ENCODE data around the gene FBXO27. TPM values are rescaled to one million over a fixed set of nuclear protein-coding genes. Genes with fewer than 3 reads are reported as not detected.

Gene FBXO27
- total and polyA plus RNA-seq, 2 of the 8 experiments (the other 6 are each of a cell fraction or from before 2014, with no cell fraction given), result 10.9 to 25.5 TPM

DNA sequence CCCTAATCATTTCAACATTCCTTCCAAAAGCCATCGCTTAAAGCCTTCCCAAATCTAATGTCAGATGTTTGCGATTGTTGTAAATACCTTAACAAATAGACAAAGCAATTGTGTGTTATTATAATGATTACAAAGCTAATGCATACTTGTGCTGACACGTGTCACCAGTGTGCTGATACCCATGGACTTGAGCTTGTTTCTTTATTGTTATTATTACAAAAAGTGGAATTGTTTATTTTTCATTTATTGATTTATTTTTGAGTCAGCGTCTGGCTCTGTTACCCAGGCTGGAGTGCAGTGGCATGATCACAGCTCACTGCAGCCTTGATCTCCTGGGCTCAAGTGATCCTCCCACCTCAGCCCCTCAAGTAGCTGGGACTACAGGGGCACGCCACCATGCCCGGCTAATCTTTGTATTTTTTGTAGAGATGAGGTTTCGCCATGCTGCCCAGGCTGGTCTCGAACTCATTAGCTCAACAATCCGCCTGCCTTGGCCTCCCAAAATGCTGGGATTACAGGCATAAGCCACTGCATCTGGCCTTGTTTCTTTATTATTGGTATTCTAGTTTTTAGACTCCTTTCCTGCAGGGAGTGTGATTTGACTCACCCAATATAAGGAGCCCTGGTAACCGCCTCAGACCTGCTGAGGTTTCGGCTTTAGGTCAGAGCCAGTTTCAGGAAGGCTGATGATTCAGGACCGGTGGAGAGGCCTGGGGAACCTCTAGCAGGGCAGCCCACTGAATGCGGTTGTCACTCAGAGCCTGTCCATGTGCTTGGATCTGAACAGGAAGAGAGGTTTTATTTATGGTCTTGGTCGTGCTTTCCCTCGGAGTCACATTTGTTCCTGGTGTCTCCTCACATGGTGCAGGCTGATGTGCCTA is 54.7 kb downstream of the FBXO27 start (continued):
- TF ChIP-seq NANOG (IDR thresholded peaks at IDR 0.05; ENCODE audit: insufficient read depth, low read depth, low read length, poor library complexity, severe bottlenecking) (no peak), GTF2F1 (IDR thresholded peaks at IDR 0.05; ENCODE audit: borderline replicate concordance, low read depth, low read length) (no peak), SIX5 (IDR thresholded peaks at IDR 0.05; ENCODE audit: low read depth, low read length) (no peak), TAF7 (optimal IDR thresholded peaks at IDR 0.05; ENCODE audit: borderline replicate concordance, low read depth, low read length) (no peak)

All from H1 (cell line).